Astrocyte (in vitro differentiated cells and primary cell): ENCODE data around the gene IMMP2L.

Source experiments
- CTCF ChIP-seq: IDR thresholded peaks from 2 replicates; pipeline ENCODE4 v1.5.1; 2011; ENCODE audit warnings: low read depth, mild to moderate bottlenecking, inconsistent platforms, low read length, moderate library complexity; ENCODE audit not compliant: insufficient read depth
- EZH2 ChIP-seq: IDR thresholded peaks from 2 replicates; pipeline ENCODE4 v1.6.1; 2012; ENCODE audit warnings: mild to moderate bottlenecking, low read length, inconsistent platforms; ENCODE audit not compliant: insufficient read depth

DNA sequence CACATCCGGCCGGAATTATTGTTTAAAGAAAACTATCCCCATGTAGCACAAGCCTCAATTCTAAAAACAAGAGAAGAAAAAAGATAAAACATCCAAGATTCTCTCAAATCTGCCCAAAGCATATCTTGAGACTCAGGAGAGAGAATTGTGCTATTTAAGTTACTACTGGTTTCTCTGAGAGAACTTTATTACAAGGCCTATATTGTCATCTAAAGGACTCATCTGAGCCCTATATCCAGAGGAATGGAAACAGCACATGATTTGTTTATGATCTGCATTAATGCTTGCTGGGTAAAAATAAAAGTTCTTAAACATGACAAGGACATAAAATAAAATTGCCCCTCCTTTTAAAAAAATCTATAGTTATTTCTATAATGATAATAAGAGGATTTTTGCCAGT lies 446.3 kb downstream of the IMMP2L start:
- no peak for TF ChIP-seq CTCF
- TF ChIP-seq EZH2: no peak
